Medulla oblongata (tissue), 1 donor: ENCODE data around the gene COL6A3.
A peak's percentile ranks its signal among the peaks of the same experiment; 100 is the strongest.

Experiments
- DNase-seq: peaks from one replicate; pipeline ENCODE4 v3.0.0-alpha.2; 2015; ENCODE audit errors: extremely low spot score

The COL6A3 gene

GRCh38 chr2:237350070-237350469 is 63.9 kb downstream of the COL6A3 start:
- no peak for DNase-seq

GRCh38 chr2:237348281-237348865 is 65.6 kb downstream of the COL6A3 start:
- no peak for DNase-seq

- no peak for DNase-seq
Measured at GRCh38 chr2:237345891-237346640, 67.9 kb downstream of the COL6A3 start.

GRCh38 chr2:237345411-237345810 is 68.6 kb downstream of the COL6A3 start:
- DNase-seq, result no peak

- no peak for DNase-seq
Measured at GRCh38 chr2:237344942-237345341, 69.0 kb downstream of the COL6A3 start.

GRCh38 chr2:237343993-237344392 is 70.0 kb downstream of the COL6A3 start:
- DNase-seq, result no peak

- DNase-seq, result no peak
Measured at GRCh38 chr2:237341872-237342271, 72.1 kb downstream of the COL6A3 start.

GRCh38 chr2:237337586-237337985 is 76.4 kb downstream of the COL6A3 start:
- no peak for DNase-seq

- no peak for DNase-seq
Measured at GRCh38 chr2:237336131-237336530, 77.8 kb downstream of the COL6A3 start.

- no peak for DNase-seq
Measured at GRCh38 chr2:237333748-237334147, 80.2 kb downstream of the COL6A3 start.

- DNase-seq, result no peak
Measured at GRCh38 chr2:237330541-237330940, 83.4 kb downstream of the COL6A3 start.

GRCh38 chr2:237327175-237327950 is 86.6 kb downstream of the COL6A3 start:
- DNase-seq, result no peak

- DNase-seq, result no peak
Measured at GRCh38 chr2:237326266-237327171, 87.4 kb downstream of the COL6A3 start.

GRCh38 chr2:237324837-237325236 is 89.1 kb downstream of the COL6A3 start:
- DNase-seq, result no peak

- DNase-seq, result no peak
Measured at GRCh38 chr2:237324405-237324831, 89.5 kb downstream of the COL6A3 start.

- DNase-seq, result no peak
Measured at GRCh38 chr2:237323656-237324055, 90.3 kb downstream of the COL6A3 start.

GRCh38 chr2:237322564-237322963 is 91.4 kb downstream of the COL6A3 start:
- no peak for DNase-seq

GRCh38 chr2:237321746-237322145 is 92.2 kb downstream of the COL6A3 start:
- no peak for DNase-seq

- peak; percentile 65 for DNase-seq
Measured at GRCh38 chr2:237320801-237321560, 93.0 kb downstream of the COL6A3 start.

- peak; percentile 22 for DNase-seq
Measured at GRCh38 chr2:237319887-237320286, 94.1 kb downstream of the COL6A3 start.
